H9 (cell line): ENCODE results near the gene ENO4. TPM values are rescaled to one million over a fixed set of nuclear protein-coding genes. Genes with fewer than 3 reads are reported as not detected.

Experiments used
- DNase-seq: peaks from one replicate; pipeline ENCODE4 v3.0.0-alpha.2; 2017
- H2AFZ ChIP-seq: one replicate; pipeline ENCODE4 v1.6.1; 2013; ENCODE audit warnings: mild to moderate bottlenecking, low read length, control low read depth, moderate library complexity
- H2AK5ac ChIP-seq: 2 replicates; pipeline ENCODE4 v1.6.1; 2013; ENCODE audit warnings: low read length, control low read depth, mixed read lengths; ENCODE audit not compliant: insufficient read length
- H2BK120ac ChIP-seq: one replicate; pipeline ENCODE4 v1.6.1; 2013; ENCODE audit warnings: low read depth, mild to moderate bottlenecking, low read length, control low read depth, inconsistent platforms; ENCODE audit not compliant: poor library complexity, severe bottlenecking
- H2BK12ac ChIP-seq: 2 replicates; pipeline ENCODE4 v1.6.1; 2013; ENCODE audit warnings: low read length, control low read depth, mixed read lengths, low read depth; ENCODE audit not compliant: insufficient read length
- H2BK15ac ChIP-seq: 2 replicates; pipeline ENCODE4 v1.6.1; 2013; ENCODE audit warnings: low read depth, low read length, control low read depth
- H2BK20ac ChIP-seq: one replicate; pipeline ENCODE4 v1.6.1; 2013; ENCODE audit warnings: low read depth, mild to moderate bottlenecking, low read length, control low read depth, inconsistent platforms; ENCODE audit not compliant: poor library complexity, severe bottlenecking
- H2BK5ac ChIP-seq: 2 replicates; pipeline ENCODE4 v1.6.1; 2013; ENCODE audit warnings: low read length, control low read depth, mixed read lengths; ENCODE audit not compliant: insufficient read length
- H3K14ac ChIP-seq: 2 replicates; pipeline ENCODE4 v1.6.1; 2013; ENCODE audit warnings: low read length, control low read depth; ENCODE audit not compliant: insufficient read depth
- H3K18ac ChIP-seq: 2 replicates; pipeline ENCODE4 v1.6.1; 2013; ENCODE audit warnings: low read depth, mild to moderate bottlenecking, mixed read lengths, low read length, control low read depth; ENCODE audit not compliant: insufficient read length
- H3K23ac ChIP-seq: 2 replicates; pipeline ENCODE4 v1.6.1; 2013; ENCODE audit warnings: low read length, control low read depth, mixed read lengths, low read depth; ENCODE audit not compliant: insufficient read length
- H3K23me2 ChIP-seq: 2 replicates; pipeline ENCODE4 v1.6.1; 2013; ENCODE audit warnings: low read depth, mild to moderate bottlenecking, mixed read lengths, low read length, control low read depth; ENCODE audit not compliant: insufficient read length, poor library complexity, severe bottlenecking
- H3K27ac ChIP-seq: 2 replicates; pipeline ENCODE4 v1.5.1; 2013; ENCODE audit warnings: low read length, control low read depth, mixed read lengths, low read depth; ENCODE audit not compliant: insufficient read length
- H3K27me3 ChIP-seq: 2 replicates; pipeline ENCODE4 v1.6.1; 2013; ENCODE audit warnings: low read length, control low read depth, inconsistent platforms; ENCODE audit not compliant: insufficient read depth
- H3K4ac ChIP-seq: 2 replicates; pipeline ENCODE4 v1.6.1; 2013; ENCODE audit warnings: low read depth, mild to moderate bottlenecking, control low read depth, inconsistent platforms, low read length, moderate library complexity
- H3K4me1 ChIP-seq: 2 replicates; pipeline ENCODE4 v1.6.1; 2013; ENCODE audit warnings: low read length, control low read depth, inconsistent platforms; ENCODE audit not compliant: insufficient read depth
- H3K4me2 ChIP-seq: 2 replicates; pipeline ENCODE4 v1.6.1; 2013; ENCODE audit warnings: low read length, control low read depth, mixed read lengths; ENCODE audit not compliant: insufficient read length, insufficient read depth
- H3K56ac ChIP-seq: 2 replicates; pipeline ENCODE4 v1.6.1; 2013; ENCODE audit warnings: low read depth, mild to moderate bottlenecking, mixed read lengths, low read length, control low read depth; ENCODE audit not compliant: insufficient read length
- H3K79me1 ChIP-seq: 2 replicates; pipeline ENCODE4 v1.6.1; 2013; ENCODE audit warnings: low read depth, mild to moderate bottlenecking, moderate library complexity, low read length, control low read depth, inconsistent platforms; ENCODE audit not compliant: insufficient read depth, poor library complexity, severe bottlenecking
- H3K79me2 ChIP-seq: 2 replicates; pipeline ENCODE4 v1.6.1; 2013; ENCODE audit warnings: low read length, control low read depth, inconsistent platforms; ENCODE audit not compliant: insufficient read depth
- H3K9ac ChIP-seq: 2 replicates; pipeline ENCODE4 v1.6.1; 2013; ENCODE audit warnings: low read length, control low read depth, mixed read lengths; ENCODE audit not compliant: insufficient read length; ENCODE audit errors: extremely low read depth
- H3K9me3 ChIP-seq: one replicate; pipeline ENCODE4 v1.6.1; 2013; ENCODE audit warnings: low read depth, low read length, inconsistent platforms; ENCODE audit not compliant: control insufficient read depth
- H3T11ph ChIP-seq: one replicate; pipeline ENCODE4 v1.6.1; 2013; ENCODE audit warnings: mild to moderate bottlenecking, low read length, control low read depth, inconsistent platforms
- H4K20me1 ChIP-seq: one replicate; pipeline ENCODE4 v1.6.1; 2013; ENCODE audit not compliant: control insufficient read depth, insufficient read length, insufficient read depth
- H4K5ac ChIP-seq: 2 replicates; pipeline ENCODE4 v1.6.1; 2013; ENCODE audit warnings: low read depth, mild to moderate bottlenecking, mixed read lengths, low read length, control low read depth; ENCODE audit not compliant: insufficient read length
- H4K8ac ChIP-seq: replicated peaks from 2 replicates; pipeline ENCODE4 v1.6.1; 2013; ENCODE audit warnings: low read length, control low read depth, mixed read lengths, low read depth; ENCODE audit not compliant: insufficient read length
- H4K91ac ChIP-seq: 2 replicates; pipeline ENCODE4 v1.6.1; 2013; ENCODE audit warnings: low read depth, mild to moderate bottlenecking, moderate library complexity, mixed read lengths, low read length, control low read depth; ENCODE audit not compliant: insufficient read length
- H3K27ac Mint-ChIP-seq, 3 experiments: 2 replicates in 2 of 3; 3 replicates in 1 of 3; pipeline ENCODE4 v1.8.0; 2020 to 2021; ENCODE audit warnings: mixed read lengths in 3 of 3, mild to moderate bottlenecking in 1 of 3, moderate library complexity in 1 of 3
- H3K27me3 Mint-ChIP-seq: 2 replicates; pipeline ENCODE4 v1.8.0; 2021; ENCODE audit warnings: low read depth, mild to moderate bottlenecking, moderate library complexity, mixed read lengths
- H3K36me3 Mint-ChIP-seq, 3 experiments: 2 replicates in 2 of 3; 3 replicates in 1 of 3; pipeline ENCODE4 v1.8.0; 2020 to 2021; ENCODE audit warnings: low read depth in 3 of 3, mixed read lengths in 3 of 3; ENCODE audit not compliant: insufficient read depth in 1 of 3
- H3K4me1 Mint-ChIP-seq, 2 experiments: 2 replicates each; pipeline ENCODE4 v1.8.0; 2020; ENCODE audit warnings: mixed read lengths in 2 of 2
- H3K4me3 Mint-ChIP-seq, 2 experiments: 2 replicates in 1 of 2; 3 replicates in 1 of 2; pipeline ENCODE4 v1.8.0; 2020 to 2021; ENCODE audit warnings: mild to moderate bottlenecking in 2 of 2, mixed read lengths in 2 of 2, moderate library complexity in 1 of 2
- H3K9me3 Mint-ChIP-seq, 2 experiments: 2 replicates in 1 of 2; 3 replicates in 1 of 2; pipeline ENCODE4 v1.8.0; 2020; ENCODE audit warnings: mild to moderate bottlenecking in 2 of 2, mixed read lengths in 2 of 2, moderate library complexity in 1 of 2
- CTCF ChIP-seq: fragments of 200-600 bp; sonication (generic); conservative IDR thresholded peaks from 3 replicates; pipeline ENCODE4 v1.8.0; 2021; ENCODE audit warnings: antibody characterized with exemption, mild to moderate bottlenecking
- WGBS: extraction: QIAGEN DNeasy Blood & Tissue Kit; methylation state at CpG from one replicate; pipeline ENCODE4 v1.1.7; 2013; ENCODE audit warnings: missing lambda C conversion rate, low lambda C conversion rate, mixed read lengths; ENCODE audit not compliant: insufficient read length; ENCODE audit errors: extremely low coverage; 5-methylcytosine and 5-hydroxymethylcytosine counted together
- total RNA-seq: library from RNA; stranded (reverse); gene quantifications from 2 replicates; pipeline ENCODE4 v1.2.1, GENCODE V29; 2021

The ENO4 gene
- total RNA-seq, 1 experiment from 2014 or later, result 0.26 TPM

- H3K4me1 Mint-ChIP-seq, result peaks cover 44 to 54% of the 10 kb centered on the region in 2 experiments
- no CpG with 5 or more reads among the region's 2 CpGs for WGBS
- no peak overlapping the region for H3K4me3 Mint-ChIP-seq
These were observed 26.6 kb downstream of the ENO4 start for GRCh38 chr10:116875897-116876296.

More at GRCh38 chr10:116875897-116876296, 26.6 kb downstream of the ENO4 start:
- no peak overlapping the region for H2BK12ac ChIP-seq
- H3K27ac ChIP-seq, result no peak overlapping the region
- no peak overlapping the region for H2BK15ac ChIP-seq
- no peaks in the 10 kb centered on the region for H4K20me1 ChIP-seq
- no peak overlapping the region for H2AK5ac ChIP-seq
- no peaks in the 10 kb centered on the region for H3K9me3 ChIP-seq
- no peak overlapping the region for H2AFZ ChIP-seq
- no peak overlapping the region for H3K9ac ChIP-seq
- no peak overlapping the region for H3K23ac ChIP-seq
- no peak overlapping the region for H2BK120ac ChIP-seq
- no peak for DNase-seq
- H3K14ac ChIP-seq, result no peak overlapping the region
- H3T11ph ChIP-seq, result no peak overlapping the region
- H3K27me3 ChIP-seq, result no peaks in the 10 kb centered on the region
- Mint-ChIP-seq H3K27me3 (no peaks in the 10 kb centered on the region; the same call in 1 of the 2 replicates), H3K27ac (no peak overlapping the region), H3K9me3 (peaks cover 10 to 13% of the 10 kb centered on the region in 2 experiments), H3K36me3 (peaks cover 5 to 13% (median 7%) of the 10 kb centered on the region in 3 experiments)
- H3K4ac ChIP-seq, result no peak overlapping the region
- no peak overlapping the region for H2BK20ac ChIP-seq
- H4K8ac ChIP-seq, result no peak overlapping the region
- H3K18ac ChIP-seq, result no peak overlapping the region
- no peak for TF ChIP-seq CTCF
- no peak overlapping the region for H4K5ac ChIP-seq
- no peak overlapping the region for H4K91ac ChIP-seq
- no peaks in the 10 kb centered on the region for H3K23me2 ChIP-seq
- H3K4me2 ChIP-seq, result no peak overlapping the region
- no peak overlapping the region for H3K56ac ChIP-seq
- H2BK5ac ChIP-seq, result no peak overlapping the region
- no peaks in the 10 kb centered on the region for H3K79me1 ChIP-seq
- no peaks in the 10 kb centered on the region for H3K79me2 ChIP-seq
- H3K4me1 ChIP-seq, result peaks cover 3% of the 10 kb centered on the region; the same call in 1 of the 2 replicates
